ENCODE results near the gene BAZ1A. TPM values are rescaled to one million over a fixed set of nuclear protein-coding genes. Genes with fewer than 3 reads are reported as not detected.

The BAZ1A gene
- total and polyA plus RNA-seq, 9 of the 15 experiments (the other 6 are each of a cell fraction or from before 2014, with no cell fraction given) = 22.0 to 71.2 (median 39.1) TPM

DNA sequence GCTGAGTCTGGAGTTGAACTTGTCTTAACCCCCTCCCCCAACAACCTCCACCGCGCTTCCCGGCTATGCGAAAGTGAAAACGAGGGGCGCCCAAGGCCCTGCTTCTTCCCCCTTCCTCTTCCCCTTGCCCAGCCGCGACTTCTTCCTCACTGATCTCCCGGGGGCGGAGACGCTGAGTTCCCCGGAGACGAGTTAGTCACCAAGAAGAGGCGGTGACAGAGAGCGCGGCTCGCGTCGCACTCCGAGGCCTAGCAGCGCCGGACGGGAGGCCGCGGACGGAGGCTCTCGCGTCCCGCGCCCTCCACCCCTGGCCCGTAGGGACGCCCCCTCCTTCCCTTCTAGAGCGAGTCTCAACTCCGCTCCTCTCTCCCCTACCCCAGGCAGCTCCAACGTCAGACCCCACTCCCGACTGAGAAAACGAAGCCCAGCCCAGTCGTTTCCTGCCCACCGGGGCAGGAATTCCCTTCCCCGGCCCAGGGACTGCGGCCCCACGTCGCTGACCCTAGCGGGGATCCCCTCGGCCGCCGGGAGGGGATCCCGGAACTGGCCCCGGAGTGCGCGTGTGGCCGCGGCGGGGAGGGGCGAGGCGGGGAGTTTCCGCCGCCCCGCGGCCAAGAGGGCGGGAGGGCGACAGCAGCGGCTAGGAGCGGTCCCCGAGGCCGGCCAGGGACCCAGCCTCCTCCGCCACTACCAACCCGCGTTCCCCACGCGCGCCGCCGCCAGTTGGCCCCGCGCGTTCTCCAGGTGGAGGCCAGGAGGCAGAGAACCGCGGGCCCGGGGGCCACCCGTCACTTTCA lies 1.4 kb downstream of the BAZ1A start (continued):
- TF ChIP-seq ZKSCAN1 (IDR thresholded peaks at IDR 0.05; ENCODE audit: low read depth, low read length) (0 out of 2 replicates have a peak, but pooled peaks have one; percentile 15), POLR2B (IDR thresholded peaks at IDR 0.05; ENCODE audit: low read depth, partially characterized antibody) (peak; percentile 57), JUN (IDR thresholded peaks at IDR 0.05; ENCODE audit: borderline replicate concordance, low read depth, low read length) (no peak), JUN (CRISPR knock-in tag; IDR thresholded peaks at IDR 0.05; ENCODE audit: borderline replicate concordance) (0 out of 2 replicates have a peak, but pooled peaks have one; percentile 28), ATF1 (CRISPR knock-in tag; IDR thresholded peaks at IDR 0.05) (no peak), ATF1 (tag; IDR thresholded peaks at IDR 0.05) (peak; percentile 59; the same call in 1 of the 2 replicates), HIVEP1 (CRISPR knock-in tag; IDR thresholded peaks at IDR 0.05) (peak; percentile 89), HDAC3 (IDR thresholded peaks at IDR 0.05; ENCODE audit: borderline replicate concordance, partially characterized antibody) (peak; percentile 27), JUND (IDR thresholded peaks at IDR 0.05; ENCODE audit: borderline replicate concordance, low read depth, low read length) (peak; percentile 36; the same call in 1 of the 2 replicates), JUND (tag; IDR thresholded peaks at IDR 0.05; ENCODE audit: borderline replicate concordance, low read depth, low read length) (0 out of 3 replicates have a peak, but pooled peaks have one; percentile 35), NRF1 (conservative IDR thresholded peaks at IDR 0.05 in 1 of 2, IDR thresholded peaks at IDR 0.05 in 1 of 2) (peak in 1 of 2 experiments; percentile 61), ZFX (CRISPR knock-in tag; IDR thresholded peaks at IDR 0.05) (peak; percentile 97), POLR2A (conservative IDR thresholded peaks at IDR 0.05) (peak; percentile 74), FOSL1 (tag; conservative IDR thresholded peaks at IDR 0.05) (peak; percentile 32), RBFOX2 (IDR thresholded peaks at IDR 0.05; ENCODE audit: low read depth, low read length) (peak; percentile 86), SMAD1 (IDR thresholded peaks at IDR 0.05; ENCODE audit: low read depth, low read length, partially characterized antibody) (no peak), HDAC6 (IDR thresholded peaks at IDR 0.05; ENCODE audit: low read depth, low read length) (no peak), ZNF347 (CRISPR knock-in tag; IDR thresholded peaks at IDR 0.05; ENCODE audit: low read depth) (no peak)
- TF ChIP-seq, protein P1, sequence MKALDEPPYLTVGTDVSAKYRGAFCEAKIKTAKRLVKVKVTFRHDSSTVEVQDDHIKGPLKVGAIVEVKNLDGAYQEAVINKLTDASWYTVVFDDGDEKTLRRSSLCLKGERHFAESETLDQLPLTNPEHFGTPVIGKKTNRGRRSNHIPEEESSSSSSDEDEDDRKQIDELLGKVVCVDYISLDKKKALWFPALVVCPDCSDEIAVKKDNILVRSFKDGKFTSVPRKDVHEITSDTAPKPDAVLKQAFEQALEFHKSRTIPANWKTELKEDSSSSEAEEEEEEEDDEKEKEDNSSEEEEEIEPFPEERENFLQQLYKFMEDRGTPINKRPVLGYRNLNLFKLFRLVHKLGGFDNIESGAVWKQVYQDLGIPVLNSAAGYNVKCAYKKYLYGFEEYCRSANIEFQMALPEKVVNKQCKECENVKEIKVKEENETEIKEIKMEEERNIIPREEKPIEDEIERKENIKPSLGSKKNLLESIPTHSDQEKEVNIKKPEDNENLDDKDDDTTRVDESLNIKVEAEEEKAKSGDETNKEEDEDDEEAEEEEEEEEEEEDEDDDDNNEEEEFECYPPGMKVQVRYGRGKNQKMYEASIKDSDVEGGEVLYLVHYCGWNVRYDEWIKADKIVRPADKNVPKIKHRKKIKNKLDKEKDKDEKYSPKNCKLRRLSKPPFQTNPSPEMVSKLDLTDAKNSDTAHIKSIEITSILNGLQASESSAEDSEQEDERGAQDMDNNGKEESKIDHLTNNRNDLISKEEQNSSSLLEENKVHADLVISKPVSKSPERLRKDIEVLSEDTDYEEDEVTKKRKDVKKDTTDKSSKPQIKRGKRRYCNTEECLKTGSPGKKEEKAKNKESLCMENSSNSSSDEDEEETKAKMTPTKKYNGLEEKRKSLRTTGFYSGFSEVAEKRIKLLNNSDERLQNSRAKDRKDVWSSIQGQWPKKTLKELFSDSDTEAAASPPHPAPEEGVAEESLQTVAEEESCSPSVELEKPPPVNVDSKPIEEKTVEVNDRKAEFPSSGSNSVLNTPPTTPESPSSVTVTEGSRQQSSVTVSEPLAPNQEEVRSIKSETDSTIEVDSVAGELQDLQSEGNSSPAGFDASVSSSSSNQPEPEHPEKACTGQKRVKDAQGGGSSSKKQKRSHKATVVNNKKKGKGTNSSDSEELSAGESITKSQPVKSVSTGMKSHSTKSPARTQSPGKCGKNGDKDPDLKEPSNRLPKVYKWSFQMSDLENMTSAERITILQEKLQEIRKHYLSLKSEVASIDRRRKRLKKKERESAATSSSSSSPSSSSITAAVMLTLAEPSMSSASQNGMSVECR (CRISPR knock-in tag; IDR thresholded peaks at IDR 0.05) = peak; percentile 77
- TF ChIP-seq, protein P2, sequence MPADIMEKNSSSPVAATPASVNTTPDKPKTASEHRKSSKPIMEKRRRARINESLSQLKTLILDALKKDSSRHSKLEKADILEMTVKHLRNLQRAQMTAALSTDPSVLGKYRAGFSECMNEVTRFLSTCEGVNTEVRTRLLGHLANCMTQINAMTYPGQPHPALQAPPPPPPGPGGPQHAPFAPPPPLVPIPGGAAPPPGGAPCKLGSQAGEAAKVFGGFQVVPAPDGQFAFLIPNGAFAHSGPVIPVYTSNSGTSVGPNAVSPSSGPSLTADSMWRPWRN (IDR thresholded peaks at IDR 0.05; ENCODE audit: low read depth) = no peak
- TF ChIP-seq, protein P3, sequence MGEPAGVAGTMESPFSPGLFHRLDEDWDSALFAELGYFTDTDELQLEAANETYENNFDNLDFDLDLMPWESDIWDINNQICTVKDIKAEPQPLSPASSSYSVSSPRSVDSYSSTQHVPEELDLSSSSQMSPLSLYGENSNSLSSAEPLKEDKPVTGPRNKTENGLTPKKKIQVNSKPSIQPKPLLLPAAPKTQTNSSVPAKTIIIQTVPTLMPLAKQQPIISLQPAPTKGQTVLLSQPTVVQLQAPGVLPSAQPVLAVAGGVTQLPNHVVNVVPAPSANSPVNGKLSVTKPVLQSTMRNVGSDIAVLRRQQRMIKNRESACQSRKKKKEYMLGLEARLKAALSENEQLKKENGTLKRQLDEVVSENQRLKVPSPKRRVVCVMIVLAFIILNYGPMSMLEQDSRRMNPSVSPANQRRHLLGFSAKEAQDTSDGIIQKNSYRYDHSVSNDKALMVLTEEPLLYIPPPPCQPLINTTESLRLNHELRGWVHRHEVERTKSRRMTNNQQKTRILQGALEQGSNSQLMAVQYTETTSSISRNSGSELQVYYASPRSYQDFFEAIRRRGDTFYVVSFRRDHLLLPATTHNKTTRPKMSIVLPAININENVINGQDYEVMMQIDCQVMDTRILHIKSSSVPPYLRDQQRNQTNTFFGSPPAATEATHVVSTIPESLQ (CRISPR knock-in tag; IDR thresholded peaks at IDR 0.05) = 0 out of 2 replicates have a peak, but pooled peaks have one; percentile 57
